ENCODE data around the gene AARSD1.
"Not testable (repeated sequence)": the region's sequence is repeated elsewhere in the genome, so short reads cannot be mapped to it uniquely, and the experiment has no call there.

The AARSD1 gene

GRCh38 chr17:43003542-43004172 is 39.4 kb upstream of the AARSD1 start:
- TF ChIP-seq CTCF (IDR thresholded peaks at IDR 0.05; ENCODE audit: low read depth, low read length) = peak; percentile 8
- no peak overlapping the region for H3K4me3 ChIP-seq (replicated peaks in 1 of 2; ENCODE audit: low read depth in 2 of 2, low read length in 2 of 2)
- peak; percentile 54 to 67 for DNase-seq (ENCODE audit: low read depth in 2 of 2)

- not testable (repeated sequence) for H3K4me3 ChIP-seq (replicated peaks in 1 of 2; ENCODE audit: low read depth in 2 of 2, low read length in 2 of 2); DNase-seq (ENCODE audit: low read depth in 2 of 2)
Observed at GRCh38 chr17:43000894-43001293, 36.6 kb upstream of the AARSD1 start.

GRCh38 chr17:42999003-42999525 is 34.8 kb upstream of the AARSD1 start:
- no peak for TF ChIP-seq CTCF (IDR thresholded peaks at IDR 0.05; ENCODE audit: low read depth, low read length)
- no peak for DNase-seq (ENCODE audit: low read depth in 2 of 2)
- H3K4me3 ChIP-seq (replicated peaks in 1 of 2; ENCODE audit: low read depth in 2 of 2, low read length in 2 of 2) = peak overlapping the region; percentile 72 to 81

GRCh38 chr17:42997984-42998938 is 34.0 kb upstream of the AARSD1 start, which contains the start of gene RPL27:
RPL27 (plus strand) TSS chr17:42998419; CDS start chr17:42998751, 332 bp downstream.
- peak; percentile 84 for TF ChIP-seq CTCF (IDR thresholded peaks at IDR 0.05; ENCODE audit: low read depth, low read length)
- peak; percentile 100 for DNase-seq (ENCODE audit: low read depth in 2 of 2)
- peak within 1 kb of the TSS; percentile 72 to 81 for H3K4me3 ChIP-seq (replicated peaks in 1 of 2; ENCODE audit: low read depth in 2 of 2, low read length in 2 of 2)

- H3K4me3 ChIP-seq (replicated peaks in 1 of 2; ENCODE audit: low read depth in 2 of 2, low read length in 2 of 2) = peak overlapping the region in 1 of 2 donors; percentile 34
- no peak for TF ChIP-seq CTCF (IDR thresholded peaks at IDR 0.05; ENCODE audit: low read depth, low read length)
- no peak for DNase-seq (ENCODE audit: low read depth in 2 of 2)
Observed at GRCh38 chr17:42997390-42997983, 33.2 kb upstream of the AARSD1 start.

- not testable (repeated sequence) for DNase-seq (ENCODE audit: low read depth in 2 of 2); H3K4me3 ChIP-seq (replicated peaks in 1 of 2; ENCODE audit: low read depth in 2 of 2, low read length in 2 of 2)
Observed at GRCh38 chr17:42993913-42994312, 29.7 kb upstream of the AARSD1 start.

- H3K4me3 ChIP-seq (replicated peaks in 1 of 2; ENCODE audit: low read depth in 2 of 2, low read length in 2 of 2) = no peak overlapping the region
- DNase-seq (ENCODE audit: low read depth in 2 of 2) = no peak
- TF ChIP-seq CTCF (IDR thresholded peaks at IDR 0.05; ENCODE audit: low read depth, low read length) = no peak
Observed at GRCh38 chr17:42992872-42993271, 28.6 kb upstream of the AARSD1 start.

Measured in cardiac fibroblast (primary cell).